GM18868 (cell line): ENCODE measurements around the gene STK35.
"Not testable (repeated sequence)": the region's sequence is repeated elsewhere in the genome, so short reads cannot be mapped to it uniquely, and the experiment has no call there.

ENCODE experiments used
- ATAC-seq: cut with Tn5 transposase; IDR thresholded peaks from one replicate; pipeline ENCODE4 v1.9.1; 2021; ENCODE audit warnings: mild to moderate bottlenecking, moderate library complexity; ENCODE audit not compliant: unreplicated experiment

Gene STK35

DNA sequence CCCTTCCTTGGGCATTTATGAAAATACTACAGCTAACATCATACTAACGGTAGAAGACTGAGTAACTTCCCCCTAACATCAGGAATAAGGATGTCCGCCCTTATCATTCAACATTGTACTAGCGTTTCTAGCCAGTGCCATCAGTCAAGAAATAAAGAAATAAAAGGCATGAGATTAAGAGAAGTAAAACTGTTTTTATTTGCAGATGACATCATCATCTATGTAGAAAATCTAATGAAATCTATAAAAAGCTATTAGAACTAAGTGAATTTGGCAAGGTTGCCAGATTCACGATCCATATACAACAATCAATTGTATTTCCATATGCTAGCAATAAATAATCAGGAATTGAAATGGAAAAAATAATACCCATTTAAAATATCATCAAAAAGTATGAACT, 54.6 kb downstream of the STK35 start:
- no peak for ATAC-seq

DNA sequence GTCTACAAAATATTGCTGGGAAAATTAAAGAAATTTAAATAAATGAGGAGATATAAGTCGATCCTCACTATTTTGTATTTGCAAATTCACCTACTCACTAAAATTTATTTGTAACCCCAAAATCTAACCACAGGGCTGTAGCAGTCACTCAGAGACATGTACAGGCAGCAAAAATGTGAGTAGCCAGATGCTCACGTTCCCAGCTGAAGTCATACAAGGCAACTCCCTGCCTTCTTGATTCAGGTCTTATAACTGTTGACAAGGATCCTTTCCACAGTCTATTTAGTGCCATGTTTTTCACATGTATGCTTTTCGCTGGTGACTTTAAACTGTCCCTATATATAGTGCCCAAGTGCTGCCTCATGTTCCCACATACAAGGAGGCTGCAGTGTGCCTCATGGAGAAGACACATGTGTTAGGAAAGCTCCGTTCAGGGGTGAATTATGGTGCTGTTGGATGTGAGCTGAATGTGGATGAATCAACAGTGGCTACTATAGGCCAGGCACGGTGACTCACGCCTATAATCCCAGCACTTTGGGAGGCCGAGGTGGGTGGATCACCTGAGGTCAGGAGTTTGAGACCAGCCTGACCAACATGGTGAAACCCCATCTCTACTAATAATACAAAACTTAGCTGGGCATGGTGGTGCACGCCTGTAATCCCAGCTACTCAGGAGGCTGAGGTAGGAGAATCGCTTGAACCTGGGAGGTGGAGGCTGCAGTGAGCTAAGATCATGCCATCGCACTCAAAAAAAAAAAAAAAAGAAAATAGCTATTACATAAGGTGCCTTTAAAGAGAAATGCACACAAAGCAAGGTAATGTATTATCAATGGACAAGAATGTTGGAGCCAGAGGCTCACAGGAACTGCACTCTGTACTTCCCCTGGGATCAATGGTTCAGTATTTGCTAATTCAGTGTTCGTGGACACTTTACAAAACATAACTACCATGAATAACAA, 55.3 kb downstream of the STK35 start:
- ATAC-seq: no peak

DNA sequence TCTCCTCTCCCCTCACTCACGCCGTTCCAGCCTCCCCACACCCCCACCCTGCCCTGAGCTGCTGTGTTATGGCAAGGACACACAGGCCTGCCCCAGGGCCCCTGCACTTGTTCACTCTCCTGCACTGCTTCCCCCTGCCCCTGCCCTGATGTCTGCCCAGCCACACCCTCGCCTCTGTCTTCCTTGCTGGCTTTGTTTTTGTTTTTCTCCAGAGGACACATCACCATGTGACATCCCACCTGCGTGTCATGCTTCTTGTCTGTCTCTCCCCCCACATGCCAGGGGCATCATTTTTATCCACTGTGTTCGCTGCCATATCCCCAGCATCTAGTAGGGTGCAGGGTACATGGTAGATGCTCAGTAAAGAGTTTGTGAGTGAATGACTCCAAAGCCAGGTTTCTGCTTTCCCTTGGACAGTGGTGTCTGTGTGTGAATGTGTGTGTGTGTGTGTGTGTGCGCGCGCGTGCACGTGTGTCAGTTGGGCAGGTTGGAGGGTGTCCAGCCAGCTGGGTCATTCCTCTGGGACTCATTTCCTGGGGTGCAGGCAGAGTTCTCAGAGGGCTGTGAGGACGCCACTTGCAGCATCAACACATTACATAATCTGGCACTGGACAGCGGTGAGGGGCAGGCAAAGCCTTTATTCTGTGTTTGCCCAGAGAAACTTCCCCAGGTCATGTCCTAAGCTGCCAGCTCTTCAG, 60.6 kb downstream of the STK35 start:
- ATAC-seq: no peak

DNA sequence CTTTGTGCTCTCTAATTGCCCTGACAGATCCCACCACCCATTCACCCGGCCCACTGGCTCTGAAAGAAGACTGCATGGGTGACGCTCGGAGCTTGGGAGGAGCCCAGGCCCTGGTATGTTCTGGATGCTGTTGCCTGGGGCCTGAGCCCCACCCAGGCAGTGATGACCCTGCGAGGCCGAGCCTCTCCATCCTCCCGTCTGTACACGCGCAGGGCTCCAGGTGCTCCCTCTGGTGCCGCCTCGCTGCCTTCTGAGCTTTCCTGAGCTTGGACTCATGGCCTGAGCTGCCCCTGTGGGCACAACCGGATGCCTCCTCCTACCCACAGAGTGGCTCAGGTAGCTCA, 61.2 kb downstream of the STK35 start:
- ATAC-seq: no peak

DNA sequence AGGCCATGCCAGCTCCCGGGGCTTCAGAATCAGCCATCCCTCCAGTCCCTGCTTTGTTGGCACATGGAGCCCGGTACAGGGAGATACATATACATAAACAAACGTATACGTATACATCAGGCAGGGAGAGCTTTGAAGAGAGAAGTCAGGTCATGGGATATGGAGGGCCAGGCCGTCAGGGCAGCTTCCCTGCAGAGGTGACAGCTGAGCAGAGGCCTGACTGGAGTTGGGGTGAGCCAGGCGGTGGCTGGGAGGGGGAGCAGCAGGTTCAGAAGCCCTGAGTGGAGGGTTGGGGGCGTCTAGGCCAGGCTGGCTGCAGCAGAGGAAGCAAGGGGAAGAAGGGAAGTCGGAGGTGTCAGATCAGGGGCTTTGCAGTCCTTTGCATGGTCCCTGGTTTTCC, 61.7 kb downstream of the STK35 start:
- no peak for ATAC-seq

DNA sequence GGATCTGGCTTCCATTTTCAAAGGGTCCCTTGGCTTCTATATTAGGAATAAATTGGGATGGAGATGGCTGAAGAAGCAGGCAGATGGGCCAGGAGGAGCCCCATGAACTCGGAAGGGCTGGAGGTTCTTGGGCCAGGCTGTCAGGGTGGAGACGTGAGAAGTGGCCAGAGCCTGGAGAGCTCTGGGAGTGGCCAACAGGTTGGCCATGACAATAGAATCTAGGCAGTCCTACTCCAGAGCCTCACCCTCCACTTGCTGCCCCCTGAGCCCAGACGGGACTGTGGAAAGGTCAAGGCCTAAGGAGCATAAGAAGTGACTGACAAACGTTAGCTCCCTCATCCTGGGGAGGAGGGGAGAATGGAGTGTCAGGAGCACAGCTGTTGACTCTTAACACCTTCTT, 62.1 kb downstream of the STK35 start:
- no peak for ATAC-seq

DNA sequence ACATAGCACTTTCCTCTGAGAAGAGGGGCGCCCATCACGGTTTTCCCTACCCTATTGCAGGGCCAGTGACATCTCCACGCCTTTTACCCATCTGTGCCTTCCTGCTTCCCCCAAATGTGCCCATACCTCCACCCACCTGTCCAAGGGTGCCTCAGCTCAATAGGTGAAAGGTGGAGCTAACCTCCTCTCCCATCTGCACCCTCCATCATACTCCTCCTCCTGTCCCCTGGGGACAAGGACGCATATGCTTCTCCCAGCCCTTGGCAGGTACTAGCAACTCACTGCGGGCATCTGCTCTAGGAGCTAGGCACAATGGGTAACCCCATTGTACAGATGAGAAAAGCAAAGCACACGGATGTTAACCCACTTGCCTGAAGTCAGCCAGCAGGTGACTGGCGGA, 62.8 kb downstream of the STK35 start:
- ATAC-seq: no peak

DNA sequence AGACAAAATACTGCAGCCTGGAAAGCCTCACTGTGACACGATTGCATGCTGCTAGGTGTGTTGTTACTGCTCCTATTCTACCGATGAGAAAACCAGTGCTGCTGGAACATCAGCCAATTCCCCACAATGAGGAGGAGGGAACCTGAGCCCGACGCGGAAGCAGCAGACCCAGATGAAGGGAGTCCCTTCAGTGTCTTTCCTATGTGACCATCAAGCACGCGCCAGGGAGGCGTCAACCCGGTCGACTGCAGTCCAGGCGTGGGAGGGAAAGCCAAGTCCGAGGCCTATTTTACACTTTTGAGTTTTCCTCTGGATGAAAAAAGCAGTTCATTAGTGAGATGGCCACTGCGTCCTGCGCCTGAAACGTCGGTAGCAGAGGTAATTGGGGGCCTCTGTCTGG, 63.3 kb downstream of the STK35 start:
- ATAC-seq: no peak

DNA sequence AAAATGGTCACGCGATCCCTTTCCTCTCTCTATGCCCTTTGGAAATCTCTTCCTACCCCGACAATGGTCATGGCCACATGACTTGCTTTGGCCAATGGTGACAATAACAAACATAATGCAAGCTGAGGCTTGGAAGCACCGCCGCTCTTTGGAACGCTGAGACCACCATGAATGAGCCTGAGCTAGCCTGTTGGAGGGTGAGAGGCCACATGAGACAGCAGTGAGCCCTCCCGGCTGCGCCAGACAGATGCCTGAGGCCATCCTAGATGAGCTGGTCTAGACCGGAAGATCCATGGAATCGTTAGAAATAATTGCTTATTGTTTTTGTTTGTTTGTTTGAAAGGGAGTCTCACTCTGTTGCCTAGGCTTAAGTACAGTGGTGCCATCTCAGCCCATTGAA, 64.2 kb downstream of the STK35 start:
- no peak for ATAC-seq

DNA sequence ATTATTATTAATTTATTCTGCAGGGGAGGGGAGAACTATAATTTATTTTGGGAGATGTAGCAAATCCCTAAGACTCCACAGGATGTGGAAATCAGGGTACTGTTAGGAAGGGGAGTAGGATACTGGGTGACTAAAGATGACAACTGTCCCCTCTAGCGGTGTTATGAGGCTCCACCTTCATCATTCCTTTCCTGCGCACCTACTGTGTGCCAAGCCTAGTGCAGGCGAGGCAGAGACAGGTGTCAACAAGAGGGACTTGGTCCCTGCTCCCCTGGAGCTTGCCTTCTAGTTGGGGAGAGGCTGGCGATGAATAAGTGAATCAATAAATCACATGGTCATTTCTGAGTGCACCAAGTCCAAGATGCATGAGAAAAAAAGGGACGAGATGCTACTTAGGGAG, 65.5 kb downstream of the STK35 start:
- no peak for ATAC-seq

DNA sequence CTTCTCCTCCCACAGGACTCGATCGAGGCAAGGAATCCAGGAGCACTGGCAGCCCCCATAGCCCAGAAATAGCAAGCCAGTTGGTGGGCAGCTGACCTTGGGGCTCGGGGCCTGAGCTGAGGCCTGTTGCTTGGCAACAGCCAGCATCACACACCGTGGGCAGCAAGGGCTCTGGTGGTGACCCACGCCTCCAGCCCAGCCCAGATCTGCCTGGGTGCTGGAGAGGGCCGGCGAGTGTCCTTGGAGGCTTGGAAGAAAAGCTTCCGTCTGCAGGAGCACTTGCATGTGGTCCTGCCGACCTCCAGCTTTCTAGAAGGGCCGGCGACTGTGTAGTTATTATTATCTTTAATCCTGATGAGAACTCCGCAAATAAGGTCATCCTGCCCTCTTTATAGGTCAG, 67.3 kb downstream of the STK35 start:
- no peak for ATAC-seq

DNA sequence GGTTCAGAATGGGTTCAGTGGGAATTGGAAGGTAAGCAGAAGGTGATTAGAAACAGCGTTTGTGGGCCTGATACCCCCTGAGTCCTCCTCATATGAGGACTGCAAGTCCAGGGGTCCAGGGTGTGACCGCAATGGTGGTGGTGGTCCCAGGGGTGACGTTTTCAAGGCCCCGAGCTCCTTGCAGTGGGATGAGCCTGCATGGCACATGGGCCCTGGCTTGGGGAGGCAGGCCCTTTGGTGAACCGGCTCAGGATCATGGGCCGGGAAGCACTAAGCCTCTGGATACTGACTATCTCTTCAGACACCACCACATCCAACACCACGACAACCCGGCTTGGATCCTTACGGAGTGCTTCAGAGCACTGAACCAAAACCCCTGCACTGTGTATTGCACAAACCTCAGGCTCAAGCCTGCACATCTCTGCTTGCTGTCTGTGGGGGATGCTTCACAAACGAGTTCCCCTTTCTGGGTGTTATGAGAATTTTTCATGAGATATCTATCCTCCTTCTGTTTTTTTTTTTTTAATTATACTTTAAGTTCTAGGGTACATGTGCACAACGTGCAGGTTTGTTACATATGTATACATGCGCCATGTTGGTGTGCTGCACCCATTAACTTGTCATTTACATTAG, 67.9 kb downstream of the STK35 start:
- ATAC-seq: no peak

DNA sequence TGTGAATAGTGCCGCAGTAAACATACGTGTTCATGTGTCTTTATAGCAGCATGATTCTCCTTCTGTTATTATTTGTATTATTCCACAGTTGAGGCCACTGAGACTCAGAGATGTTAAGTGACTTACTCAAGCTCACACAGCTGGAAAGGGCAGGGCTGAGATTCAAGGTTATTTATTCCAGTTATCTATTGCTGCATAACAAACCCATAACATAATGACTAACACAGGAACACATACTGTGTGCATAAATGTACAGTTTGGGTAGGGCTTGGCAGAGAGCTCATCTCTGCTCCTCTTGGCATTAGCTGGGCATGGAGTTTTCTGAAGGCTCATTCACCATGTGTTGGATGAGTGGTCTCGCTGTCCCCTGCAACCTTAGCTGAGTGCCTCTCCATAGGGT, 68.8 kb downstream of the STK35 start:
- no peak for ATAC-seq

DNA sequence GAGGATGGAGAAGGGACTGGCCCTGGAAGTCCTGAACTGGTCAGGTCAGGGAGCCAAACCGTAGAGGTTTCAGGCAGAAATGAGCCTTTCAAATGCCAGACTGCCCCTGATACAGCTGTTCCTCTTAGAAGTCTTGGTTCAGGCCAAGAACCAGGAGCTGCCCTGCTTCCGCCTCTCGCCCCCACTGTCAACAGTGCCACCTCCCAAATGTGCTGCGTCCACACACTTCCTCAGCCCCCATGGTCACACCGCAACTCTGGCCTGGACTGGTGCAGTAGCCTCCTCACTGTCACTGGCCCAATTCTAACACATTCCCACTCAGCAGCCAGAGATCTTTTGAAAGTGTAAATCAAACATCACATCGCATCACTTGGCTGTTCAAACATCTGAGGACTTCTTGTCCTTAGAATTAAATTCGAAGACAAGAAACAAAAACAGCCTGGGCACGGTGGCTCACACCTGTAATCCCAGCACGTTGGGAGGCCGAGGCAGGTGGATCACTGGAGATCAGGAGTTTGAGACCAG, 69.7 kb downstream of the STK35 start:
- ATAC-seq: no peak

DNA sequence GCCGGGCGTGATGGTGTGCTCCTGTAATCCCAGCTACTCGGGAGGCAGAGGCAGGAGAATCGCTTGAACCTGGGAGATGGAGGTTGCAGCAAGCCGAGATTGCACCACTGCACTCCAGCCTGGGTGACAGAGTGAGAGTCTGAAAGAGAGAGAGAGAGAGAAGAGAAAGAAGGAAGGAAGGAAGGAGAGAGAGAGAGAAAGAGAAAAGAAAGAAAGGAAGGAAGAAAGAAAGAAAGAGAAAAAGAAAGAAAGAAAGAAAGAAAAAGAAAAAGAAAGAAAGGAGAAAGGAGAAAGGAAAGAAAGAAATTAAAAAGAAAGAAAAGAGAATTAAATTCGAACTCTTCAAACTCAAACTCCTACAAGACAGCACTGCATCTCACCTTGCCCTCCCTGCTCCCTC, 70.2 kb downstream of the STK35 start:
- ATAC-seq: not testable (repeated sequence)

DNA sequence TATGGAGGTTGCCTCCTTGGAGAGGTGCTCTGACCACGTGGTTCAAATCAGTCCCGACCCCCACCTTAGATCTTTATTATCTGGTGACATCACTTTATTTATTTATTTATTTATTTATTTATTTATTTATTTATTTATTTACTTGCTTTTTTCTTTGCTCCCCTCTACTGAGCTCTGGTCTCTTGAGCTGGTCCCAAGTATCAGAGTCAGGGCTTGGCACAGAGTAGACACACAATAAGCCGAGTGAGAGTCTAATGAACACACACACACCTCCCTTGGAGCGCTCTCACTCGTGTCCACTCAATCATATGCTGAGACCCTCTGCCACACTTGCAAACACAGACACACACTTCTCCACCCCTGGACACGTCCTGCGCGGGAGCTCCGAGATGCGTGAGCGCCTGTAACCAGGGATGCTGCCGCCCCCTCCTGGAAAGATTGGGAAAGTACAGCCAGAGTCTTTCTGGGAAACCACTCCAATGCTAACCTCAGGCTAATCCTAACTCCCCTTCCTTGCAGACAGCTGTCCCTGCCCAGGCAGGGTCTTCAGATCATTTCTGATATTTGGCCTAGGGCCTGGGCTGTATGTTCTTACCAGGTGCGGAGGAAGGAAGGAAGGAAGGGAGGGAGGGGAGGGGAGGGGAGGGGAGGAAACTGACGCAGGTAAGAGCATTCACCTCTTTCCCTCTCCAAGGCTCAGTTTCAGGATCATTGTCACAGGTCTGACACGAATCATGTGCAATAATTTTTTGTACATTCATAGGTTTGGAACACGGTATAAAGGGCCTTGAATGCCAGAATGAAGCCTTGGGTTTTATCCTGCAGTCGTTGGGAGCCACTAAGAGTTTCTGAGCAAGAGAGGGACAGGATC, 70.9 kb downstream of the STK35 start:
- no peak for ATAC-seq

DNA sequence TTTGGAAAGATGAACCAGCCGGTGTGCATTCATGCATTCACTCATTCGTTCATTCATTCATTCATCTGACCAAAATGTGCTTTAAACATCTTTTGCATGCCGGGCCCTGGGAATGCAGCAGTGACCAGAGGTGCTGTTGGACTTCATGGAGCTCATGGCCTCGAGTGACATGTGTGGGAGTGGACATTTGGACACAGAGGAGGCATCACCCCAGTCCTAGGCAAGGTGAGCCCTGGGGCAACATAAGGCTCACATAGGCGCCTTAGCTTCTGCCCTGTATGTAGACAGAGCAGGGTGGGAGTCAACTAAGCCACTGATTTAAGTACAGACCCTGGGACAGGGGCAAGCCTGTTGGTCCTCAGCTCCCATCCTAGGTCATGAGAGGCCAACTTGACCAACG, 71.6 kb downstream of the STK35 start:
- no peak for ATAC-seq

DNA sequence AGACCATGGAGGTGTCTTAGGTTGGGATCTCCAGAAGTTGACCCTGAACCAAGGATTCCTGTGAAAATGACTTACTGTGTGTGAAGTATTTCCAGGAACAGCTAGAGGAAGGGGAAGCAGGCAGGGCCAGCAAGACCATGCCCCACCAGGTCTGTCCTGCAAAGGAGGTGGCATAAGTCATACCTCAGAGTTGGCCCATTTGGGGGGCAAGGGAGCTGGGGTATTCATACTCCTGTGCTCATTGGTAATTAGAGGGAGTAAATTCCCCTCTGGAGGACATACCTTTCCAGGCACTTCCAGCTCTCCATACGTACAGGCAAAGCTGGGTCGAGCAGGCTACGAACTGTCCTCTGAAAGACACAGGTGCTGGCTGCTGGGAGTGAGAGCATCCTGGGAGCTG, 72.4 kb downstream of the STK35 start:
- ATAC-seq: no peak

DNA sequence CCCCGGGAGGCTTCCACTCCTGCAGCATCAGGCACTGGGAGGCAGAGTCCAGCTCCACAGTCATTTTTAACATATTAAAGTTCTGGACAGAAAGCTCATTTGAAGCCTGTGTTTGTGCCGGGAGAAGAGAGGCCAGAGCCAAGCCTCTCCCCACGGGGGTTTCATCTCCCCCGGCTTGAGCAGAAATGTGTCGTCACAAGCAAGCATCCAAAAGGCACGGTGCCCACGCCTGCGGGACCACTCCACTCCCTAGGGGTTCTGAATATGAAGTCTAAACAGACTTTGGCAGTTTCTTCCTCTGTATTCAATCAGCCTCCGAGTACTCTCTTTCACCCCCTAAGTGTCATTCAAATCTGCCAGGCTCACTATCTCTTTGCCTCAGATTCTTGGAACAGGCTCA, 75.3 kb downstream of the STK35 start:
- no peak for ATAC-seq

DNA sequence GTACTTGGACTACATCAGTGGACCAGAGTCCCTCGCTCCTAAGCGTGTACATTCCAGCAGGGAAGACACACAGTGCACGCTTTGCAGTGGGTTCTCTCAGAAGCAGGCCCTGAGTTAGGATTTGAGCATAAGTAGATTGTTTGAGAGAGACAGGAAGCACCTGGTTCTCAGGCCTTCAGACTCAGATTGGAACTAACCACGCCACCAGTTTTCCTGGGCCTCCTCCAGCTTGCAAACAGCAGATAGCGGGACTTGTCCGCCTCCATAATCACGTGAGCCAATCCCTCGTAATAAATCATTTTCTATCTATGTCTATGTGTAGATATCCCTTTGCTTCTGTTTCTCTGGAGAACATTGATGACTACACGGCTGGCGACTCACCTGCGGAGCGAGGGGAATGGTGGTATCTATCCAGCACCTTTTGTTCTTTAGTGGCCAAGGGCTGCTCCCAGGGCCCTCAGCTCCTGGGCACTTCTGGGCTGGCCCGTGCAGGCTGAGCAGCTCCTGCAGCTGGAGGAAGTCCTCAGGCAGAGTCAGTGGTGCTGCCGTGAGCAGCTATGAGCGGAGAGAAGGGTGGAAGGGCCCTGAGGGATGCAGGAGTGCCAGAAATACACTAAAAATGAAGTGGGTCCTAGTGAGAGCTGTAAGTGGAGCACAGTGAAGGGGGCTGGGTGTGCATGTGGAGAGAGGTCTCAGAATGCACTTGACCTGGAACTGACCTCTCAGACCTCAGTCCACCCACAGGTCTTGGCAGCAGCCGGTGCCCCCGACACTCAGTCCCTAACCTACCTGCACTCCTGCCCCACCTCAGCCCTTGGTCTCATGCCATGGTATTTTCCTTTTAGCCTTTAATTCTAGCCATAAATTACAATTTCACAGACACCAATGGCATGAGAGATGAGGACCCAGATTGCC, 76.9 kb downstream of the STK35 start:
- ATAC-seq: no peak
